Muscle layer of colon (tissue), 2 donors: ENCODE data around the gene YIPF2.

Experiments used
- H3K27ac ChIP-seq: one replicate; pipeline ENCODE4 v1.7.0; 2013; ENCODE audit warnings: low read depth, mild to moderate bottlenecking, low read length, moderate library complexity
- H3K27me3 ChIP-seq, 2 donors: one replicate each; pipeline ENCODE4 v1.7.0; 2013; ENCODE audit warnings: low read length in 2 of 2, mild to moderate bottlenecking in 2 of 2; ENCODE audit not compliant: insufficient read depth in 2 of 2, control insufficient read depth in 1 of 2
- H3K36me3 ChIP-seq: one replicate; pipeline ENCODE4 v1.7.0; 2013; ENCODE audit warnings: mild to moderate bottlenecking, low read length; ENCODE audit not compliant: insufficient read depth
- H3K4me1 ChIP-seq: one replicate; pipeline ENCODE4 v1.7.0; 2013; ENCODE audit warnings: mild to moderate bottlenecking, low read length; ENCODE audit not compliant: insufficient read depth
- H3K4me3 ChIP-seq, 2 donors: one replicate each; pipeline ENCODE4 v1.7.0; 2013; ENCODE audit warnings: low read length in 2 of 2, low read depth in 1 of 2, mild to moderate bottlenecking in 1 of 2, moderate library complexity in 1 of 2
- H3K9ac ChIP-seq: one replicate; pipeline ENCODE4 v1.7.0; 2013; ENCODE audit warnings: low read length
- H3K9me3 ChIP-seq: one replicate; pipeline ENCODE4 v1.7.0; 2013; ENCODE audit warnings: mild to moderate bottlenecking, low read length
- donor health status: abdominal sarcoma.
- donor health status: Adenocarcinoma of cecum.

Gene YIPF2

DNA sequence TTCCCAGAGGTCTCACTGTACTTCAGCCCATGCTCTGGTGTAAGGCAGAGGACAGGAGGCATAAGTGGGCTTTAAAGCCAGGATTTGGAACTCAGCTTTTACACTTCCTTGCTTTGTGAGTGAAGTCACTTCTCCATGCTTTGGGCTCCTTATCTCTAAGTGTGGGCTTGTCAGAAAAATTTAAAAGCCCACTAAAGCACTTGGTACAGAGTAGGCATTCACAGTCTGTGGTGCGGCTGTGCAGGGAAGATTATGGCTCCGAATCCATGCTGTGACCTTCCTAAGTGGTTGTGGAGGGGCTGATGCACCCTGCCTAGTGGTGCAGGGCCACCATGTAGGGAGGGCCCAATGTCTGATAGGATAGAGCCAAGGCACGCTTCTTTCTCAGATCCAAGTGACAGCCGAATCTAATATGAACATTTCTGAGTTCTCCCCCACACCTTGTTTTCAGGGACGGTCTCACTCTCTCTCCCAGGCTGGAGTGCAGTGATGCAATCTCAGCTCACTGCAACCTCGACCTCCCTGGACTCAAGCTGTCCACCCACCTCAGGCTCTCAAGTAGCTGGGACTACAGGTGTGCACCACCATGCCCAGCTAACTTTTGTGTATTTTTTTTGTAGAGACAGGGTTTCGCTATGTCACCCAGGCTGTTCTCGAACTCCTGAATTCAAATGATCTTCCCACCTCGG, 7.1 kb upstream of the YIPF2 start:
- no peaks in the 10 kb centered on the region for H3K9me3 ChIP-seq
- no peaks in the 10 kb centered on the region for H3K27me3 ChIP-seq

DNA sequence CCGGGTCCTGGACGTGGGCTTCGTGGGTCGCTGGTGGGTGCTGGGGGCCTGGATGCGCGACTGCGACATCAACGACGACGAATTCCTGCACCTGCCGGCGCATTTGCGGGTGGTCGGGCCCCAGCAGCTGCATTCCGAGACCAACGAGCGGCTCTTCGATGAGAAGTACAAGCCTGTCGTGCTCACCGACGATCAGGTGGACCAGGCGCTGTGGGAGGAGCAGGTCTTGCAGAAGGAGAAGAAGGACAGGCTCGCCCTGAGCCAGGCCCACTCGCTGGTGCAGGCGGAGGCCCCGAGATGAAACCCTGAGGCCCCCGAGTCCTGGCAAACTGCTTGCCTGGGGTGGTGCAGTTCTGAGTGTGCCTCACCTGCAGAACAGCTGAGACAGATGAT, 959 bp upstream of the YIPF2 start:
- no peaks in the 10 kb centered on the region for H3K9me3 ChIP-seq
- no peaks in the 10 kb centered on the region for H3K27me3 ChIP-seq
- H3K4me1 ChIP-seq, result peaks cover 20% of the 10 kb centered on the region
- H3K9ac ChIP-seq, result peak overlapping the region; percentile 21
- peak overlapping the region; percentile 80 to 87 for H3K4me3 ChIP-seq
- H3K36me3 ChIP-seq, result peaks cover 7% of the 10 kb centered on the region
- H3K27ac ChIP-seq, result peak overlapping the region; percentile 63

More for the DNA sequence above, 7.1 kb upstream of the YIPF2 start:
- Histone ChIP-seq H3K9ac (no peak overlapping the region), H3K36me3 (no peaks in the 10 kb centered on the region), H3K27ac (no peak overlapping the region), H3K4me1 (peaks cover 3% of the 10 kb centered on the region), H3K4me3 (no peak overlapping the region)

GRCh38 chr19:10927730-10928562, 493 bp downstream of the YIPF2 start:
- H3K9ac ChIP-seq, result peak overlapping the region; percentile 61
- H3K27ac ChIP-seq, result peak overlapping the region; percentile 63
- H3K27me3 ChIP-seq, result no peaks in the 10 kb centered on the region
- H3K36me3 ChIP-seq, result peaks cover 21% of the 10 kb centered on the region
- H3K4me3 ChIP-seq, result peak overlapping the region; percentile 80 to 87
- H3K9me3 ChIP-seq, result no peaks in the 10 kb centered on the region
- H3K4me1 ChIP-seq, result peaks cover 20% of the 10 kb centered on the region

DNA sequence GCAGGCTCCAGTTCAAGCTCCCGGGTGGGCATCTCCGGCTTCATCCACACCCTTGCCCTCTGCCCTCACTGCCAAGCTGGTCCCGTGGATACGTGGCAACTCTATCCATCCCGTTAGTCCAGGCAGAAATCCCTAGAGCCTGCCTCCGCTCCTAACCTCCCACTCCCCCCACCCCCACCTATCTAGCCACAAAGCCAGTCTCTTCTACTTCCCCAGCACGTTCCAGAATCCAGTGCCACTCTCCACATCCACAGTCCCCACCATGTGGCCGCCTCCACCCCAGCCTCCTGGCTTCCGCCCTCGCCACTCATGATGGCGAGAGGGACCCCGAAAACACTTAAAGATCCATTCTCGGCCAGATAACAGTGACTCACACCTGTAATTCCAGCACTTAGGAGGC, 3.8 kb downstream of the YIPF2 start:
- Histone ChIP-seq H3K27me3 (no peaks in the 10 kb centered on the region), H3K4me3 (no peak overlapping the region), H3K27ac (no peak overlapping the region), H3K9ac (no peak overlapping the region), H3K4me1 (peaks cover 11% of the 10 kb centered on the region), H3K36me3 (peaks cover 28% of the 10 kb centered on the region), H3K9me3 (no peaks in the 10 kb centered on the region)

DNA sequence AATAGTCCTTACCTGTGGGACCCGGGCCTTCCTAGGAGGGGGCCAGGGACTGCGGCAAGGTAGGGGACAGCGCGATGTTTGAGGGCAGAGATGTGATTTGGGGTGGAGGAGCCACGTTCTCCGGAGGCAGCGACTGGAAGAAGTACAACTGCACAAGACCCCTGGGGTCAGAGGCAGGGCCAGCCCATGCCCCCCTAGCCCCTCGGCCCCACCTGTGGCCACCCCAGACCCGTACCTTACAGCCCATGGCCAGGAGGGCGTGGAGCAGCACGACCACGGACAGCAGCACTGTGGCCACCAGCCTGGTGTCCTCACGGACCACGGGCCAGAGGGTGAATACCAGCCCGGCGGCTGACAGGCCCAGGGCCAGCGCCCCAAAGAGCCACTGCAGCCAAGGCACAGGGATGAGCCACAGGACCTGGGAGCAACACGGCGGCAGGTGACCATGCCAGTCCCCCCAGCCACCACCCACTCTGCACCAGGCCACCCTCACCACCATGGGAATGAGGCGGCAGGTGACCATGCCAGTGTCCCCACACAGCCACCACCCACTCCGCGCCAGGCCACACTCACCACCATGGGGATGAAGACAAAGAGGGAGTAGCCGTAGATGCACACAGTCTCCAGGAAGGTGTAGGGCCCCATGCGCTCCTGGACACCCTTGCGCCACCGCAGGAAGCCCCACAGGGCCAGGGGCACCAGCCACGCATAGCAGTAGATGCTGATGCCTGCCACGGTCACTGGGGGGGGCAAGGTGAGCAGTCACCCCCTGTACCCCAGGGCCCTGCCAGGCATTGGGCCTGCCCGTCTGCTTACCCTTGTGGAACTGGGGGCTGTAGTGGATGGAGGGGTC, 5.0 kb downstream of the YIPF2 start:
- Histone ChIP-seq H3K36me3 (peaks cover 39% of the 10 kb centered on the region), H3K4me1 (peaks cover 8% of the 10 kb centered on the region), H3K27me3 (no peaks in the 10 kb centered on the region), H3K9me3 (no peaks in the 10 kb centered on the region), H3K9ac (no peak overlapping the region), H3K4me3 (no peak overlapping the region), H3K27ac (no peak overlapping the region)

DNA sequence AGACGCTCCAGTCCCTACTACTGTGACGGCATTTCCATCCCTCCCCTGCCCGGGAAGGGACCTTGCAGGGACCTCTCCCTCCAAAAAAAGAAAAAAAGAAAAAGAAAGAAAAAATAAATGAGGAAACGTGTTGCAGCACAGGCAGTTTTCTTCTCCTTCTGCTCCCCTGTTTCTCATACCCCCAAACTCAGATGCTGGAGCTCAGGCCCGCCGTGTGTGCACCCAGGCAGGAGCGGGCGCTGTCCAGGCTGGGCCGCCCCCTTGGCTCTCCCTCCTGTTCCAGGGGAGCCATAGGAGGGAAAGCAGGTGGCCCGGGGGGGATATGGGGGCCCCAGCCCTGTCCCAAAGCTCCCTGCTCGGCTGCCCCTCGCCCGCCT, 5.8 kb downstream of the YIPF2 start:
- no peaks in the 10 kb centered on the region for H3K27me3 ChIP-seq
- no peaks in the 10 kb centered on the region for H3K9me3 ChIP-seq
- H3K4me1 ChIP-seq, result peaks cover 4% of the 10 kb centered on the region
- no peak overlapping the region for H3K4me3 ChIP-seq
- H3K27ac ChIP-seq, result no peak overlapping the region
- H3K9ac ChIP-seq, result no peak overlapping the region
- H3K36me3 ChIP-seq, result peaks cover 47% of the 10 kb centered on the region

DNA sequence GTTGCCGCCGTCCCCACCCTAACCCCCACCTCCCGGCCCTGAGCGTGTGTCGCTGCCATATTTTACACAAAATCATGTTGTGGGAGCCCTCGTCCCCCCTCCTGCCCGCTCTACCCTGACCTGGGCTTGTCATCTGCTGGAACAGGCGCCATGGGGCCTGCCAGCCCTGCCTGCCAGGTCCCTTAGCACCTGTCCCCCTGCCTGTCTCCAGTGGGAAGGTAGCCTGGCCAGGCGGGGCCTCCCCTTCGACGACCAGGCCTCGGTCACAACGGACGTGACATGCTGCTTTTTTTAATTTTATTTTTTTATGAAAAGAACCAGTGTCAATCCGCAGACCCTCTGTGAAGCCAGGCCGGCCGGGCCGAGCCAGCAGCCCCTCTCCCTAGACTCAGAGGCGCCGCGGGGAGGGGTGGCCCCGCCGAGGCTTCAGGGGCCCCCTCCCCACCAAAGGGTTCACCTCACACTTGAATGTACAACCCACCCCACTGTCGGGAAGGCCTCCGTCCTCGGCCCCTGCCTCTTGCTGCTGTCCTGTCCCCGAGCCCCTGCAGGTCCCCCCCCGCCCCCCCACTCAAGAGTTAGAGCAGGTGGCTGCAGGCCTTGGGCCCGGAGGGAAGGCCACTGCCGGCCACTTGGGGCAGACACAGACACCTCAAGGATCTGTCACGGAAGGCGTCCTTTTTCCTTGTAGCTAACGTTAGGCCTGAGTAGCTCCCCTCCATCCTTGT, 6.4 kb downstream of the YIPF2 start:
- Histone ChIP-seq H3K4me3 (no peak overlapping the region), H3K4me1 (no peaks in the 10 kb centered on the region), H3K9me3 (no peaks in the 10 kb centered on the region), H3K9ac (no peak overlapping the region), H3K36me3 (peaks cover 47% of the 10 kb centered on the region), H3K27me3 (no peaks in the 10 kb centered on the region), H3K27ac (no peak overlapping the region)

DNA sequence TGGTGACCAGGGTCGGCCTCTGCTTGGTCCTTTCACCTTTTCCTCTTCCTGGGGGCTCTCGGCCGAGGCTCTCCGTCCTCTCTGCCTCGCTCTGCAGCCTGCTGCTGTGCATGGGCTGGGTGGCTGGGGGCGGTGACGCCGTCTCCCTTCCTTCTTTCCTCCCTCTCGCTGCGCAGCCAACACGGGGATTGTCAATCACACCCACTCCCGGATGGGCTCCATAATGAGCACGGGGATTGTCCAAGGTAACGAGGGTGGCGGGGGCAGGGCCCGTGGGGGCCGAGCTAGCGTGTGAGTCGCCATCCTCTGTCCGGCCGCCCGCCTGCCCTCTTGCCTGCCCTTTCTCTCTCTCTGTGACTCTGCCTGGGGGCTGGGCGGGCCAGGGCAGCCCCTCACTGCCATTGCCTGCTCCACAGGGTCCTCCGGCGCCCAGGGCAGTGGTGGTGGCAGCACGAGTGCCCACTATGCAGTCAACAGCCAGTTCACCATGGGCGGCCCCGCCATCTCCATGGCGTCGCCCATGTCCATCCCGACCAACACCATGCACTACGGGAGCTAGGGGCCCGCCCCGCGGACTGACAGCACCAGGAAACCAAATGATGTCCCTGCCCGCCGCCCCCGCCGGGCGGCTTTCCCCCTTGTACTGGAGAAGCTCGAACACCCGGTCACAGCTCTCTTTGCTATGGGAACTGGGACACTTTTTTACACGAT, 7.1 kb downstream of the YIPF2 start:
- H3K9ac ChIP-seq, result no peak overlapping the region
- no peaks in the 10 kb centered on the region for H3K27me3 ChIP-seq
- H3K27ac ChIP-seq, result no peak overlapping the region
- H3K36me3 ChIP-seq, result peaks cover 47% of the 10 kb centered on the region
- H3K4me3 ChIP-seq, result no peak overlapping the region
- no peaks in the 10 kb centered on the region for H3K4me1 ChIP-seq
- H3K9me3 ChIP-seq, result no peaks in the 10 kb centered on the region

- H3K27ac ChIP-seq, result no peak overlapping the region
- no peaks in the 10 kb centered on the region for H3K9me3 ChIP-seq
- H3K9ac ChIP-seq, result no peak overlapping the region
- H3K27me3 ChIP-seq, result no peaks in the 10 kb centered on the region
- H3K4me1 ChIP-seq, result no peaks in the 10 kb centered on the region
- peaks cover 47% of the 10 kb centered on the region for H3K36me3 ChIP-seq
- H3K4me3 ChIP-seq, result no peak overlapping the region
Measured at GRCh38 chr19:10920781-10921180, 7.7 kb downstream of the YIPF2 start.

- no peaks in the 10 kb centered on the region for H3K9me3 ChIP-seq
- no peaks in the 10 kb centered on the region for H3K27me3 ChIP-seq
- no peaks in the 10 kb centered on the region for H3K4me1 ChIP-seq
- peaks cover 48% of the 10 kb centered on the region for H3K36me3 ChIP-seq
- H3K9ac ChIP-seq, result no peak overlapping the region
- H3K4me3 ChIP-seq, result no peak overlapping the region
- no peak overlapping the region for H3K27ac ChIP-seq
Measured at GRCh38 chr19:10920288-10920655, 8.2 kb downstream of the YIPF2 start.
